GM21529 (cell line): ENCODE measurements around the gene H2BK1.

Source experiments
- ATAC-seq: cut with Tn5 transposase; IDR thresholded peaks from one replicate; pipeline ENCODE4 v1.9.1; 2021; ENCODE audit not compliant: unreplicated experiment

Gene H2BK1

DNA sequence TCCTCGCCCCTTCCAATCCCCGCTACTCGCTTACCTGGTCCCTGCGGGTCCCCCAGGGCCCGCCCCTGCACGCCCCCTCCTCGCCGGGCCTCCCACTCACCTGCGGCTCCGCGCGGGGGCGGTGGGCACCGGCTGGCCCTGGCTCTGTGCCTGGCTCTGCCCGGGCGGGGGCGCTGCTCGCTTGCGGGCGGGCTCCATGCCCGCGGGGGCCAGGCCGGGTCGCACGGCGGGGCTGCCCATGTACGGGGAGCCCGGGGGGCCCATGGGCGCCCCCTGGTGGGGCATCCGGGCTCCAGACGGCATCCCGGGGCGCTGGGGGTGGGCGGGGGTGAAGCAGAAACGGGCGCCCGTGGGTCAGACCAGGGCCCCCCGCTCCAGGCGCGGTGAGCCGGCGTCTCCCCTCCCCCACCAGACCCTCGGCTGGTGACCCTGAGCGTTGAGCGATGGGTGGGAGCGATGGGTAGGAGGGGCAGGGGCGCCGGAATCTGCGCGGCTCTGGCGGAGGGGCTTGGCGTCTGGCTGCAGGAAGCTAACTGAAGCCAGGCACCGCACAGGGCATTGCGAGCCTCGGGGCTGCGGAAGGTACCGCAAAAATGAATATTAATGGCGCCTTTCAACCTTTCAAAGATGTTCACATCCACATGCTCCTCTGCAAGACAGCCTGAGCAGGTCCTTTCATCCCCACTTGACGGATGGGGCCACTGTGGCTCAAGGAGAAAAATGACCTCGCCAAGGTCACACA, 35.2 kb upstream of the H2BK1 start:
- ATAC-seq = peak; percentile 43

DNA sequence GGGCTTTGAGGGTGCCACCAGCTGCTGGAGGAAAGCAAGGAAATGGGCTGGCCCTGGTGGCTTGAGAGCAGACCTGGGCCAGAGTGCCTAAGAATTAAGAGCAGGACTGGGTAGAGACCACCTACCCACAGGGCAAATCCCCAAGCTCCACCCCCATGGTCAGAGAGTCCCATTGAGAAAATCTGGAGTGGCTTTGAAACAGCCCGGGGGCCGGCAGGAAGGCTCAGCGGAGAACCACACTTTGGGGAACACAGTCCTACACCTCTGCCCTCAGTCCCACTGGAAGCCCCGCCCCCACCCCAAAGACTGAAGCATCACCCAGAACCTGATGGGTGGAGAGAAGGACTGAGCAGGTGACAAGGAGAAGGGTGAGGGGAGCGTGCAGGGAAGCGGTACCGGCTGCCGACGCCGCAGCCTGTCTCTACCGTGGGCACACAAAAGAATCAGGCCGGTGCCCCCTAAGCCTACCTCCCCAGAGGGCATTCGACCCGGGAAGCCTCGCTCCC, 34.6 kb upstream of the H2BK1 start:
- ATAC-seq = no peak

DNA sequence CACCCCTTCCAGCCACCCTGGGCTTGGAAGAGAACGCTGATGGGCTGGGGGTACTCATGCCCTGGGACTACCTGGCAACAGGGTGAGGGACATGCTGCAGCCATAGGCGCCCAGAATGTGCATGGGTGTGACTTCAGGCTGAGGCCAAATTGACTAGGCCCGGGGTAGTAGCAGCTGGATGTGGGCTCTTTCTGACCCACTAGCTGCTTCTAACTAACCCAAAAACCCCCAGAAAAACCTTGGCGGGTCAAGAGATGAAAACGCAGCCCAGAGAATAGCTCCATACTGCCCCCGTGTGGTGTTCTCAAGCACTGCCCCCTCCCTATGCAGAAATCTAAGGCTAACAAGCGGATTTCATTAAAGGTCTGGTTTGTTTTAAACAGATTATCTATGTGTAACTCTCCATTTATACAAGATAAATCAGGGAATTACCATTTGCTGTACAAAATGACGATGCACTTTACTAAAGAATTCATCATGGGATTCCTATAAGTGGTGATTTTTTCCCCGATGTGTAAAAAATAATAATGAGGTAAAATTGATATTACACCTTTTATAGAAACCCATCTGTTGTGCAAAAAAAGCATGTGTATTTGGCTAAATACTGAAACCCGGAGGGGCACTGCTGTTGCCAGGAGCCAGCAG, 34.0 kb upstream of the H2BK1 start:
- ATAC-seq = no peak

DNA sequence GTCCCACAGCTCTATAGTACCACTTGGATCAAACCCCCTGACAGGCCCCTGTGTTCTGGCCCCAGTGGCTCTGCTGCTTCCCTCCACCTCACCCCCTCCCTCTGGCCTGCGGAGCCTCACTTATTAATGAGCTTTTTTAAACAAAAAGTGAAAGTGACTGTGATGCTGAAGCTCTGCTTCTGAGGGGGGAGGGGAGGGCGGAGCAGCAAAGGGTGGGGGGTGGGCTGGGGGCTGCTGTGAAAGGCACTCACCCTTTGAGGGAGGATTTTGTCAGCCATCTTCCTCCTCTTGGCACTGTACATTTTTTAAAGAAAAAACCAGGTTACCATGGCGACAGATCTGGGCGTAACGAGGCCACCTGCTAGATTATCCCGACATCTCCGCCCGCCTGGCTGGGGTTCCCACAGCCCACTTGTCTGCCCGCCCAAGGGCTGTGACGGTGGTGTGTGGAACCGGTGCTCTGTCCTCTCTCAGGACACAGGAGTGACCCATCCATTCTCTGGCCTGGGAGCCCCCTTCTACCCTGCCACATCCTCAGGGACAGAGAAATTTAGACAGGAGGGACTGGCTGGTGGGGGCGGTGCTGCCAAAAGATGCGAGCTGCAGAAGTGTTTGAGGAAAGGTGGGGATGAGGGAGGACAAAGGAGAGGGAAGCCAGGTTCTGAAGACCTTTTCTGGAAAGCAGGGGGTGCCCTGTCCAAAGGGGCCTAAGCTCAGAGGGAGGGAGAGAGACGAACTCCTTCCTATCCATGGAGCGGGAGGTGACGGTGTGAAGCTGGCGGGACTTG, 33.3 kb upstream of the H2BK1 start:
- ATAC-seq = peak; percentile 39

DNA sequence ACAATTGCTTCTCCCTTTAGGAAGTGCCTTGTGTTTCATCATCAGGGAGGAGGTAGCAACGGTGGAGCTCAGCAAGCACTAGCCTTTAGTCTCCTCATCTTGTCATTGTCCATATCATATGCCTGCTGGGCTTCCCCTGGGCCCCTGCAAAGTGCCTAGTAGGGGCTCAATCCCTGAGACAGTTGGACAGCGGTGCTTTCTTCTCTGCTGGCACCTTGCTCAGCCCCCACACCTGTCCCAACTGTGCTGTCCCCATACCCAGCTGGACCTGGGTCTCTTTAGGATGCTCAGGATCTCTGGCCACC, 32.7 kb upstream of the H2BK1 start:
- ATAC-seq = no peak

DNA sequence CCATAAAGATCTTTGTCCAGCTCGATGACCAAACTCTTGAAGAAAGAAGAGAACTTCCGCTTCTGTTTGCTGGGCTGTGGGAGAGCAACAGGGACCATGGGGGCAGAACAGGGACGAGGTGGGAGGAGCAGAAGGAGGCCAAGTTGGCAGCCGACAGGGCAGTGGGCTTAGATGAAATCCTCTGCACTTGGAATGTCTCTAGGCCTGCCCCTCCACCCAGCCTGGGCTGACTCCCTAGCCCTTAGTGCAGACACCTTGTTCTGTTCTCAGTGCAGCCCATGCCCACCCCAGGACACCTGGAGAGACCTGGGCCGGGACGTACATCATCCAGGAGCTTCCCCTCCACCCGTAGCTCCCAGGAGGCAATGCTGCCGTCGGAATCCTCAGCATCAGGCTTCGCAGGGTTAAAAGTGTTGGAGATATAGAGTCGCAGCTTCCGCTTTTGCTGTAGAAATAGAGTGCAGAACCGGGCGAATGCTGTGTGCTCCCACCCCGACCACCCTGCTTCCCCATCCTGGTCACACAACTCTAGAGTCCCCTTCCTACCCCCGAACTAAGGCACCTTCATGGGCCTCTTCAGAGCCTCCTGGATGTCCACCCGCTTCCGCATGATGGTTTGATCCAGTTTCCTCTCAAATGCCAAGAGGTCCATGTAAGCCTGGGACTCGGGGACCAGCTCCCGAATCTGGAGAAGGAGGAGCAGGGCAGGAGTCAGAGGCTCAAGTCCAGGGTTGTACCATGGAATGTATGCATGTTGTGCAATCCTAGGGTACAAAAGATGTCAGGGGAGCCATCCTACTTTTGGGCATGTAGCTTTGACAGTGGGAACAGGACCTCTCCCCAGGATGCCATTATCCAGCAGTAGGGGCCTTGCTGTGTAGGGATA, 32.1 kb upstream of the H2BK1 start:
- no peak for ATAC-seq

DNA sequence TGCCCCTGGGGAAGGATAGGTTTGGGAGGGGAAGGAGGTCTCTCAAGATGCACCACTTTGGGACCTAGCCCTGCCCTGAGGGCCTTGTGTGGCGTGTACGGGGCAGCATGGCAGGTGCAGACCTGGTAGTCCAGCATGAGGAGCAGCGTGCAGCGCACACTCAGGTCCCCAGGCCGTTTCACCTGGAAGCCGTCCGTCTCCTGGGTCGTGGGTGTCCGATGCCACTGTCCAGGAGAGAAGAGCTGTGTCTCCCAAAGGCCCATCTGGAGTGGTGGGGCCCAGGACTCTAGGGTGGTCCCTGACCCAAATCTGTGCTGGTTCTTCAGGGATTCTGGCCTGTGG, 31.4 kb upstream of the H2BK1 start:
- no peak for ATAC-seq

DNA sequence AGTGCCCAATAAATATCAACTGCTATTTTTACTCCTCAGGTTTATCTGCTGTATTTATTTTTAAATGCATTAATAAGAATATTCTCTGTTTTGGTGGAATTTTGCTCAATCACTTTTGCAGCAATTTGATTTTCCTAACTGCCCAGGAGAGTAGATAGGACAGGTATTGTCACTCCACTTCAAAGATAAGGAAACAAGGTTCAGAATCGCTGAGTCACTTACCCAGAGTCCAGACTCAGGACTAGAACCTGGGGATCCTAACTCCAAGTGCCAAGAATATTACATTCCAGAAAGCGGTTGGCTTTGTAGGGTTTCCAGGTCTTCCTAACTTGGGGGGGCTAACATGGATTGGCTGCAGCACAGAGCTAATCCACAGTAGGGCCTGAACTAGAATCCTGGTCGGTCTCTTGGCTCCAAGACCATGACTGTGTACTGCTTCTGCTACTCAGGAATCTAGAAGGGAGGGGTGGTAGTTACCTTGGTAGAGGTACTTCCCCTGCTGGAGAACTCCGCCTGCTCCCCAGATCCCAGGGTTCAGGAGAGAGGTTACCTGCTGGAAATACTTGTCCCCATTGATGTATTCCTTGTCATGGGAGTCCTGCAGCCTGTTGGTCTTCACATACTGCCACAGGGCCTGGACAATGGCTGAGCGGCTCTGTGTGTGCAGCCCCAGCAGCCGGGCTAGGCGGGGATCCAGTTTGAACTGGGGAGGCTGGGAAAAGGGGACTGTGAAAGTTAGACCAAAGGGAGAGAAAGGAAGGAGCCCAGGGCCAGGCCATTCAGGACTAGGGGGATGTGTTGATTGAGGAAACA, 30.9 kb upstream of the H2BK1 start:
- no peak for ATAC-seq

DNA sequence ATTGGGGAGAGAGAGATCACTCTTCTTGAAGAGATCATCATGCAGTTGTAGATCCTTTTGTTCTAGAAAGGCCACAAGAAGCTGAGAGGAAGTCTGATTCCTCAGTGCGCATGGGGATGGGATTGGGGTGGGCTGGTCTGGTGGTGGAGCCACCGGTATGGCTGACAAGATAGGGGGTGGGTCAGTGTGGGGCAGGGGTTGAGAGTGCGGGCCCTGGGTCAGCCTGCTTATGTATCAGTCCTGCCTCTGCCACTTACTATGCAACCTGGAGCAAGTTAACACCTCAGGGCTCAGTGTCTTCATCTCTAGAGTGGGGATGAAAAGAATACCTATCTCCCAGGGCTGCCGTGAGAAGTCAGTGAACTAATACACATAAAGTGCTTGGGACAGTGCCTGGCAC, 30.2 kb upstream of the H2BK1 start:
- ATAC-seq = no peak

DNA sequence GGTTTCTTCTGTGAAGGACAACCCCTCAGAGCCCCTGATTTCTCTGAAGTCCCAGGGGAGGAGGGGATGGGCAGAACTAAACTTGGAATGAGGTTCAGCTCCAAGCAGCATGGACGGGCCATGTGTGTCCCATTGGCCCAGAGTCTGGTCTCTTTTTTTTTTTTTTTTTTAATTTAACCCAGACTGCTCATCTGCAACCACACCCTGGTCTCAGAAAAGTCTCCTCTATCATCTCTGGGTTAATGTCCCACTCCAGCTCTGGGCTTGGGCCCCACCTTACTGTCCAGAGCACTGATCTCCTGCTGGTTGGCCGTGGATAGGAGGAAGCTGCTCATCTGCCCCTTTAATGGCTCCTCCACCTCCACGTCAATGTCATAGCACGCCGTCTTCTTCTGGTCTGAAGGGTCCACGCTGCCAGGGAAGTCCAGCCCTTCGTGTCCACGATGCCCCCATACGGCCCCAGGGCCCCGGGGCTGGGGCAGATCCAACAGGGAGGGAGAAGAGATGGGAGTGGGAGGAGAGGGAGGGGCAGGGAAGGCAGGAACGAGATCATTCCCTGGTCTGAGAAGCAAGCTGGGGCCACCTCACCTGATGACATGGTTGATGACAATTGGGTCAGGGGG, 29.7 kb upstream of the H2BK1 start:
- no peak for ATAC-seq

DNA sequence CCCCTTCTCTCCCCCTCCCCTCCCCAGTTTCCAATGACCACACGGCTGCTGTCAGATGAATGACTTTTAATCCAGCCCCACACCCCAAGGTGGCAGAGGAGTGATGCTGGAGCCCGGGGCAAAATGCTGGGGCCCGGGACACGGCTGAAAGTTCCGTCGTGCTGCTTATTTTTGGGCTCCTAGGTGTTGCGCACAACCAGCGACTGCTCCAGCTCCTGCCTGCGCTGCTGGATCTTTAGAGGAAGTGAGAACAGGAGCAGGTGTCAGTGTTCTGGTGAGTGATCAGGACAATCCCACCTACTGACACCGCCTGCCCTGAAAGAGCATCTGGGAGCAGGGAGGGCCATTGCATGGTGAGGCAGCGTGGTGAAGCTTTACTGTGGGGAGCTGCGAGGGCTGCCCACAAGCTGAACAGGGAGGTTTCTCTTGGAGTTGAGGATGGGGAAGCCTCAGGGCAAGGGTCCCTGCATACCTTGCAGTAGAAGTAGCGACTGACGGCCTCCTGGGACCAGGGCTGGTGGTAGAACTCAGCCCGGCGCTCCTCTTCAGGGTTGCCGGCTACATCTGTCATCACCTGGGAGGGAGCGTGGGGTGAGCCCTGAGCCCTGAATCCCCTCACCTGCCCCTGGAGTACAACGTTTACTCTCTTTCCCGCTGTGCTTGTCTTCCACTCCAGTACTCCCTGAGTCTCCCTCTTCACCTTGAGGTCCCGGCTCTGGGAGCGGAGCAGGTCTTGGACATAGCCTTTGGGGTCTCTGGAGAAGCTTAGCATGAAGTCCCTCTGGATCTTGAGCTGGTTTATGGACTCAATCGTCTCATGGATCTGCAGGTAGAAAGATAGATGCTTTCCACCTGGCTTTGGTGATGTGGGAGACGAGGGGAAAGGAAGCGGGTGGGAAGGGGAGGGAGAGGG, 28.9 kb upstream of the H2BK1 start:
- no peak for ATAC-seq

DNA sequence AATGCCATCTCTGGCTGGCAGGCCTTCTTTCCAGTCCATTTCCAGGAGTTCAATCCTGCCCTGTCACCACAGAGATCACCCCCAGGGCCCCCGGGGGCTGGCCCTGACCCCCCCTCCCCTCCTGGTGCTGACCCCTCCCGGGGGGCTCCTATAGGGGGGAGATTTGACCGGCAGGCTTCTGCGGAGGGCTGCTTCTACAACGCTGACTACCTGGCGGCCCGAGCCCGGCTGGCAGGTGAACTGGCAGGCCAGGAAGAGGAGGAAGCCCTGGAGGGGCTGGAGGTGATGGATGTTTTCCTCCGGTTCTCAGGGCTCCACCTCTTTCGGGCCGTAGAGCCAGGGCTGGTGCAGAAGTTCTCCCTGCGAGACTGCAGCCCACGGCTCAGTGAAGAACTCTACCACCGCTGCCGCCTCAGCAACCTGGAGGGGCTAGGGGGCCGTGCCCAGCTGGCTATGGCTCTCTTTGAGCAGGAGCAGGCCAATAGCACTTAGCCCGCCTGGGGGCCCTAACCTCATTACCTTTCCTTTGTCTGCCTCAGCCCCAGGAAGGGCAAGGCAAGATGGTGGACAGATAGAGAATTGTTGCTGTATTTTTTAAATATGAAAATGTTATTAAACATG, 28.0 kb upstream of the H2BK1 start:
- no peak for ATAC-seq

DNA sequence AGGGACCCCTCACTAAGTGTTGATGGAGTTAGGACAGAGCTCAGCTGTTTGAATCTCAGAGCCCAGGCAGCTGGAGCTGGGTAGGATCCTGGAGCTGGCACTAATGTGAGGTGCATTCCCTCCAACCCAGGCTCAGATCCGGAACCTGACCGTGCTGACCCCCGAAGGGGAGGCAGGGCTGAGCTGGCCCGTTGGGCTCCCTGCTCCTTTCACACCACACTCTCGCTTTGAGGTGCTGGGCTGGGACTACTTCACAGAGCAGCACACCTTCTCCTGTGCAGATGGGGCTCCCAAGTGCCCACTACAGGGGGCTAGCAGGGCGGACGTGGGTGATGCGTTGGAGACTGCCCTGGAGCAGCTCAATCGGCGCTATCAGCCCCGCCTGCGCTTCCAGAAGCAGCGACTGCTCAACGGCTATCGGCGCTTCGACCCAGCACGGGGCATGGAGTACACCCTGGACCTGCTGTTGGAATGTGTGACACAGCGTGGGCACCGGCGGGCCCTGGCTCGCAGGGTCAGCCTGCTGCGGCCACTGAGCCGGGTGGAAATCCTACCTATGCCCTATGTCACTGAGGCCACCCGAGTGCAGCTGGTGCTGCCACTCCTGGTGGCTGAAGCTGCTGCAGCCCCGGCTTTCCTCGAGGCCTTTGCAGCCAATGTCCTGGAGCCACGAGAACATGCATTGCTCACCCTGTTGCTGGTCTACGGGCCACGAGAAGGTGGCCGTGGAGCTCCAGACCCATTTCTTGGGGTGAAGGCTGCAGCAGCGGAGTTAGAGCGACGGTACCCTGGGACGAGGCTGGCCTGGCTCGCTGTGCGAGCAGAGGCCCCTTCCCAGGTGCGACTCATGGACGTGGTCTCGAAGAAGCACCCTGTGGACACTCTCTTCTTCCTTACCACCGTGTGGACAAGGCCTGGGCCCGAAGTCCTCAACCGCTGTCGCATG, 27.2 kb upstream of the H2BK1 start:
- ATAC-seq = no peak

DNA sequence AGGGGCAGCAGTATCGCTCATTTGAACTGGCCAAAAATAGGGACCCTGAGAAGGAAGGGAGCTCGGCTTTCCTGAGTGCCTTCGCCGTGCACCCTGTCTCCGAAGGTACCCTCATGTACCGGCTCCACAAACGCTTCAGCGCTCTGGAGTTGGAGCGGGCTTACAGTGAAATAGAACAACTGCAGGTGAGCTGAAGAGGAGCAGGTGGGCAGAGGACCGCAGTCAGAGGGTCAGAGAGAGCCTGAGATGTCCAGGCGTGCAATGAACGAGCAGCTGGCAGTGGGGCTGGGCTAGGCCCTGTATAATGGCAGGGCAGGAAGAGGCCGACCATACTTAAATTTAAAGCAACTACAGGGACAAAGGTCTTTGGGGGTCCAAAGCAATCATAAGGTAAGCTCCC, 26.1 kb upstream of the H2BK1 start:
- no peak for ATAC-seq

DNA sequence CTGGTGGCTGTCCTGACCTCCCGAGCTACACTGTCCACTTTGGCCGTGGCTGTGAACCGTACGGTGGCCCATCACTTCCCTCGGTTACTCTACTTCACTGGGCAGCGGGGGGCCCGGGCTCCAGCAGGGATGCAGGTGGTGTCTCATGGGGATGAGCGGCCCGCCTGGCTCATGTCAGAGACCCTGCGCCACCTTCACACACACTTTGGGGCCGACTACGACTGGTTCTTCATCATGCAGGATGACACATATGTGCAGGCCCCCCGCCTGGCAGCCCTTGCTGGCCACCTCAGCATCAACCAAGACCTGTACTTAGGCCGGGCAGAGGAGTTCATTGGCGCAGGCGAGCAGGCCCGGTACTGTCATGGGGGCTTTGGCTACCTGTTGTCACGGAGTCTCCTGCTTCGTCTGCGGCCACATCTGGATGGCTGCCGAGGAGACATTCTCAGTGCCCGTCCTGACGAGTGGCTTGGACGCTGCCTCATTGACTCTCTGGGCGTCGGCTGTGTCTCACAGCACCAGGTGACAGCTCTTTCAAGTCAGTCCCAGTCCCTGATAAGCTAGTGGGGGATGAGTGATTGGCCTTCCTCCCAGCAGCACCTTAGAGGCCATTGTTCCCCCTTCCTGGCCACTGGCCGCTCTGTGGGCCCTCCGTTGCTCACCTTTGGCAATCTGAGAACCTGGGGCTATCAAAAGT, 25.0 kb upstream of the H2BK1 start:
- ATAC-seq = no peak

DNA sequence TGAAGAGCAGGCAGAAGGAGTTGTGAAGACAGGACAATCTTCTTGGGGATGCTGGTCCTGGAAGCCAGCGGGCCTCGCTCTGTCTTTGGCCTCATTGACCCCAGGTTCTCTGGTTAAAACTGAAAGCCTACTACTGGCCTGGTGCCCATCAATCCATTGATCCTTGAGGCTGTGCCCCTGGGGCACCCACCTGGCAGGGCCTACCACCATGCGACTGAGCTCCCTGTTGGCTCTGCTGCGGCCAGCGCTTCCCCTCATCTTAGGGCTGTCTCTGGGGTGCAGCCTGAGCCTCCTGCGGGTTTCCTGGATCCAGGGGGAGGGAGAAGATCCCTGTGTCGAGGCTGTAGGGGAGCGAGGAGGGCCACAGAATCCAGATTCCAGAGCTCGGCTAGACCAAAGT, 23.5 kb upstream of the H2BK1 start:
- no peak for ATAC-seq
